Spleen (tissue), 11 donors: Measurements from ENCODE around the gene TNFRSF13B. TPM values are rescaled to one million over a fixed set of nuclear protein-coding genes. Genes with fewer than 3 reads are reported as not detected.

Experiments
- DNase-seq: peaks from one replicate; pipeline ENCODE4 v3.0.0-alpha.2; 2020
- H3K27ac ChIP-seq, 8 donors: fragments of 200-600 bp; sonication (generic) in 7 of 8; 1 replicate in 4 of 8; 2 replicates in 4 of 8; pipeline versions ENCODE4 v1.5.0 to v1.8.0; 2016 to 2021; ENCODE audit warnings: inconsistent platforms in 4 of 8, mild to moderate bottlenecking in 4 of 8, moderate library complexity in 1 of 8
- H3K27me3 ChIP-seq, 7 donors: fragments of 200-600 bp; sonication (generic) in 6 of 7; replicated peaks in 1 of 7; 1 replicate in 4 of 7; 2 replicates in 3 of 7; pipeline versions ENCODE4 v1.5.0 to v1.8.0; 2016 to 2021; ENCODE audit warnings: inconsistent platforms in 3 of 7, mild to moderate bottlenecking in 1 of 7
- H3K36me3 ChIP-seq, 6 donors: fragments of 200-600 bp; sonication (generic) in 5 of 6; 1 replicate in 4 of 6; 2 replicates in 2 of 6; pipeline versions ENCODE4 v1.5.0 to v1.8.0; 2016 to 2021; ENCODE audit warnings: inconsistent platforms in 2 of 6
- H3K4me1 ChIP-seq, 6 donors: fragments of 200-600 bp; sonication (generic) in 5 of 6; 1 replicate in 3 of 6; 2 replicates in 3 of 6; pipeline versions ENCODE4 v1.5.0 to v1.8.0; 2016 to 2021; ENCODE audit warnings: inconsistent platforms in 3 of 6
- H3K4me3 ChIP-seq, 8 donors: fragments of 200-600 bp; sonication (generic) in 7 of 8; 1 replicate in 4 of 8; 2 replicates in 4 of 8; pipeline versions ENCODE4 v1.5.0 to v1.8.0; 2016 to 2021; ENCODE audit warnings: inconsistent platforms in 4 of 8, mild to moderate bottlenecking in 4 of 8, moderate library complexity in 2 of 8
- H3K9me3 ChIP-seq, 8 donors: fragments of 200-600 bp; sonication (generic) in 7 of 8; 1 replicate in 4 of 8; 2 replicates in 4 of 8; pipeline versions ENCODE4 v1.5.0 to v1.8.0; 2016 to 2021; ENCODE audit warnings: inconsistent platforms in 4 of 8
- POLR2A ChIP-seq, 3 donors: fragments of 450-650 bp; IDR thresholded peaks; one replicate each; pipeline ENCODE4 v1.5.1; 2017; ENCODE audit warnings: antibody characterized with exemption in 3 of 3, mild to moderate bottlenecking in 1 of 3
- POLR2AphosphoS5 ChIP-seq, 3 donors: sonication (generic); formaldehyde crosslinking; IDR thresholded peaks; one replicate each; pipeline ENCODE4 v1.5.1; 2017; ENCODE audit warnings: antibody characterized with exemption in 3 of 3
- WGBS, 5 donors: extraction: QIAGEN DNeasy Blood & Tissue Kit in 3 of 5; methylation state at CpG; one replicate each; pipeline versions ENCODE4 v1.1.5 to v1.1.7; 2013 to 2018; 5-methylcytosine and 5-hydroxymethylcytosine counted together
- intact Hi-C: fragments of 100-400 bp; cut with DNase I; formaldehyde crosslinking; loops from one replicate; pipeline ENCODE4 v1.15.0; 2023; ENCODE audit warnings: low total_unique reads
- polyA plus RNA-seq, 3 donors: library from polyadenylated mRNA; stranded (reverse); fragments of 200-250 nt; gene quantifications; one replicate each; pipeline ENCODE4 v1.2.1, GENCODE V29; 2013
- total RNA-seq, 7 donors: library from RNA; depleted of rRNA in 3 of 7; stranded (reverse); fragments of >200 nt in 3 of 7; fragmentation: NEBNext Ultra II Directional in 4 of 7; extraction: Animal tissue kit (Norgen Biotek cat#: 25700) in 4 of 7; gene quantifications; one replicate each; pipeline versions ENCODE4 v1.1.0 to v1.2.1, GENCODE V29; 2016 to 2021
- TF ChIP-seq, protein P1 (sequence below), 11 experiments: fragments of 200-600 bp in 7 of 11; fragments of 450-650 bp in 4 of 11; sonication (generic) in 4 of 11; IDR thresholded peaks in 8 of 11; conservative IDR thresholded peaks in 3 of 11; 1 replicate in 7 of 11; 2 replicates in 4 of 11; pipeline versions ENCODE4 v1.4.0 to v1.8.0; 2016 to 2021; ENCODE audit warnings: antibody characterized with exemption in 11 of 11, inconsistent platforms in 4 of 11, mild to moderate bottlenecking in 1 of 11
- donor health status: healthy with polysubstance abuse.
- donor health status: DM: no; HTN: no; CAD: no; lungs with moderate emphysema.
- donor health status: DM: no; HTN: no; CAD: no.
- donor health status: Bipolar disorder and iron deficiency.
- donor health status: healthy.
- donor health status: DM: no; HTN: no; CAD: no.
- donor health status: DM: yes; HTN: yes; CAD: no.

Gene TNFRSF13B
- total and polyA plus RNA-seq, 10 donors, result 25.1 to 142 (median 49.5) TPM

DNA sequence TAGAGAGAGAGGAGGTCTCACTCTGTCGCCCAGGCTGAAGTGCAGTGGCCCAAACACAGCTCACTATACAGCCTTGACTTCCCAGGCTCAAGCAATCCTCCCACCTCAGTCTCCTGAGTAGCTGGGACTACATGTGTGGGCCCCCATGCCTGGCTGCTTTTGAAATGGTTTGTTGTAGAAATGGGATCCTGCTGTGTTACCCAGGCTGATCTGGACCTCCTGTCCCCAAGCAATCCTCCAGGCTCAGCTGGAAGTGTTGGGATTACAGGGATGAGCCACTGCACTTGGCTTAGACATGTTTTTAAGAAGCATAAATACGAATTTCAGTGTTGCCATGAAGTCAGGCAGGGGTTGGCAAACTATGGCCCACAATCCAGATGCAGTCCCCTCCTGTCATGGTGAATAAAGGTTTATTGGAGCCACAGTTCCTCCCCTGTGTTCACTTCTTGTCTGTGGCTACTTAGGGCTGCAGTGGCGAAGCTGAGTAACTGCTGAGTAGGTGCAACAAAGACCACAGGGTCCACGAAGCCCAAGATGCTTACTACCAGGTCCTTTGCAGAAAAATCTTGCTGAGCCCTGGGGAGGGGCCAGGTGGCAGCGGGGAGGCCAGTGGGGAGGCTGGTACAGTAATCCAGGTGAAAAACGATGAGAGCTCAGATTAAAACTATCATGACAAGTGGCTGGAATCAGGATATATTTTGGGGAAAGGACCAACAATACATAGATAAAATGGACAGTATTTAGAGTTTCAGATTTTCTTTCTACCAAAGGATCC, 35.2 kb downstream of the TNFRSF13B start:
- Histone ChIP-seq H3K4me3 (no peak overlapping the region), H3K4me1 (no peaks in the 10 kb centered on the region), H3K36me3 (peaks cover 0 to 23% (median 0%) of the 10 kb centered on the region in 6 donors), H3K27me3 (peaks cover 0 to 11% (median 0%) of the 10 kb centered on the region in 7 donors), H3K27ac (no peak overlapping the region), H3K9me3 (no peaks in the 10 kb centered on the region)
- no peak for TF ChIP-seq POLR2AphosphoS5 (IDR thresholded peaks at IDR 0.05)
- no peak for TF ChIP-seq POLR2A (IDR thresholded peaks at IDR 0.05)
- TF ChIP-seq, protein P1, sequence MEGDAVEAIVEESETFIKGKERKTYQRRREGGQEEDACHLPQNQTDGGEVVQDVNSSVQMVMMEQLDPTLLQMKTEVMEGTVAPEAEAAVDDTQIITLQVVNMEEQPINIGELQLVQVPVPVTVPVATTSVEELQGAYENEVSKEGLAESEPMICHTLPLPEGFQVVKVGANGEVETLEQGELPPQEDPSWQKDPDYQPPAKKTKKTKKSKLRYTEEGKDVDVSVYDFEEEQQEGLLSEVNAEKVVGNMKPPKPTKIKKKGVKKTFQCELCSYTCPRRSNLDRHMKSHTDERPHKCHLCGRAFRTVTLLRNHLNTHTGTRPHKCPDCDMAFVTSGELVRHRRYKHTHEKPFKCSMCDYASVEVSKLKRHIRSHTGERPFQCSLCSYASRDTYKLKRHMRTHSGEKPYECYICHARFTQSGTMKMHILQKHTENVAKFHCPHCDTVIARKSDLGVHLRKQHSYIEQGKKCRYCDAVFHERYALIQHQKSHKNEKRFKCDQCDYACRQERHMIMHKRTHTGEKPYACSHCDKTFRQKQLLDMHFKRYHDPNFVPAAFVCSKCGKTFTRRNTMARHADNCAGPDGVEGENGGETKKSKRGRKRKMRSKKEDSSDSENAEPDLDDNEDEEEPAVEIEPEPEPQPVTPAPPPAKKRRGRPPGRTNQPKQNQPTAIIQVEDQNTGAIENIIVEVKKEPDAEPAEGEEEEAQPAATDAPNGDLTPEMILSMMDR (IDR thresholded peaks at IDR 0.05 in 8 of 11, conservative IDR thresholded peaks at IDR 0.05 in 3 of 11), result no peak
- intact Hi-C loops, result no loop called here
- DNase-seq, result peak; percentile 54
- 68 to 84% (median 78%) methylated on average over 5 to 6 of the region's 6 CpGs for WGBS, 5 donors

- no peak overlapping the region for H3K27ac ChIP-seq
- TF ChIP-seq POLR2A (IDR thresholded peaks at IDR 0.05), result no peak
- no peak for TF ChIP-seq POLR2AphosphoS5 (IDR thresholded peaks at IDR 0.05)
- TF ChIP-seq, protein P1 (IDR thresholded peaks at IDR 0.05 in 8 of 11, conservative IDR thresholded peaks at IDR 0.05 in 3 of 11), result no peak
- H3K36me3 ChIP-seq, result peaks cover 0 to 15% (median 0%) of the 10 kb centered on the region in 6 donors
- H3K9me3 ChIP-seq, result no peaks in the 10 kb centered on the region
- no peaks in the 10 kb centered on the region for H3K4me1 ChIP-seq
- DNase-seq, result peak; percentile 38
- intact Hi-C loops, result no loop called here
- H3K4me3 ChIP-seq, result no peak overlapping the region
- 88 to 96% (median 91%) methylated on average over 5 of the region's 5 CpGs for WGBS, 5 donors
- H3K27me3 ChIP-seq, result peaks cover 0 to 12% (median 0%) of the 10 kb centered on the region in 7 donors
Measured at GRCh38 chr17:16935786-16936185, 36.1 kb downstream of the TNFRSF13B start.

DNA sequence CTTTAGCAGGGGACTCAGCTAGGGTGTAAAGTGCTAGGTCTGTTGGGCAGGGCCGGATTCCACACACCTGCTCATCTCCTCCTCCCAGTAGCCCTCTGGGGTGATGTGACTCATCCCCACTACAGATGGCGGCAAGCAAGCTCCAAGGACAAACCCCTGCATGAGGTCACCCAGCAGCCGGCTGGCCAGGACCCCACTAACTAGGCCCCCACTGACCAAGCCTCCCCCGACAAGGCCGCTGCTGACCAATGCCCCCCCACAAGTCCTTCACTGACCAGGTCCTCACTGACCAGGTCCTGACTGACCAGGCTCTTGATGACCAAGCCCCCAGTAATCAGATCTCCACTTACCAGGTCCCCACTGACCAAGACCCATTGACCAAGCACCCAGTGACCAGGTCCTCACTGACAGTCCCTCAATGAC, 36.7 kb downstream of the TNFRSF13B start:
- DNase-seq, result no peak
- H3K4me1 ChIP-seq, result no peaks in the 10 kb centered on the region
- intact Hi-C loops, result no loop called here
- H3K27ac ChIP-seq, result no peak overlapping the region
- no peaks in the 10 kb centered on the region for H3K9me3 ChIP-seq
- WGBS, 5 donors, result 83 to 100% (median 92%) methylated on average over 1 to 5 of the region's 5 CpGs
- no peak overlapping the region for H3K4me3 ChIP-seq
- peaks cover 0 to 11% (median 0%) of the 10 kb centered on the region in 6 donors for H3K36me3 ChIP-seq
- TF ChIP-seq, protein P1 (IDR thresholded peaks at IDR 0.05 in 8 of 11, conservative IDR thresholded peaks at IDR 0.05 in 3 of 11), result no peak
- TF ChIP-seq POLR2AphosphoS5 (IDR thresholded peaks at IDR 0.05), result no peak
- TF ChIP-seq POLR2A (IDR thresholded peaks at IDR 0.05), result no peak
- peaks cover 0 to 12% (median 0%) of the 10 kb centered on the region in 7 donors for H3K27me3 ChIP-seq

- no peak overlapping the region for H3K27ac ChIP-seq
- no peak for TF ChIP-seq POLR2AphosphoS5 (IDR thresholded peaks at IDR 0.05)
- TF ChIP-seq, protein P1 (IDR thresholded peaks at IDR 0.05 in 8 of 11, conservative IDR thresholded peaks at IDR 0.05 in 3 of 11), result no peak
- TF ChIP-seq POLR2A (IDR thresholded peaks at IDR 0.05), result no peak
- H3K27me3 ChIP-seq, result peaks cover 0 to 12% (median 0%) of the 10 kb centered on the region in 7 donors
- DNase-seq, result peak; percentile 63
- WGBS, 5 donors, result 92 to 97% (median 93%) methylated on average over 5 to 12 of the region's 12 CpGs
- intact Hi-C loops, result no loop called here
- H3K4me3 ChIP-seq, result no peak overlapping the region
- H3K36me3 ChIP-seq, result peaks cover 0 to 11% (median 0%) of the 10 kb centered on the region in 6 donors
- no peaks in the 10 kb centered on the region for H3K9me3 ChIP-seq
- no peaks in the 10 kb centered on the region for H3K4me1 ChIP-seq
Measured at GRCh38 chr17:16934836-16935235, 37.1 kb downstream of the TNFRSF13B start.
